Duodenal mucosa (tissue), 2 donors: ENCODE measurements around the gene LLCFC1.
"Not testable (repeated sequence)": the region's sequence is repeated elsewhere in the genome, so short reads cannot be mapped to it uniquely, and the experiment has no call there.

Experiments used
- H3K27ac ChIP-seq: one replicate; pipeline ENCODE4 v1.7.0; 2013; ENCODE audit warnings: low read depth, low read length
- H3K27me3 ChIP-seq, 2 donors: one replicate each; pipeline ENCODE4 v1.7.0; 2013; ENCODE audit warnings: low read length in 2 of 2, control low read depth in 1 of 2; ENCODE audit not compliant: insufficient read depth in 2 of 2, control insufficient read depth in 1 of 2
- H3K36me3 ChIP-seq, 2 donors: one replicate each; pipeline ENCODE4 v1.7.0; 2013; ENCODE audit warnings: low read length in 2 of 2, control low read depth in 1 of 2; ENCODE audit not compliant: insufficient read depth in 2 of 2, control insufficient read depth in 1 of 2
- H3K4me1 ChIP-seq, 2 donors: one replicate each; pipeline ENCODE4 v1.7.0; 2013; ENCODE audit warnings: low read length in 2 of 2, control low read depth in 1 of 2; ENCODE audit not compliant: insufficient read depth in 2 of 2, control insufficient read depth in 1 of 2
- H3K4me3 ChIP-seq, 2 donors: one replicate each; pipeline ENCODE4 v1.7.0; 2013; ENCODE audit warnings: low read length in 2 of 2, low read depth in 1 of 2
- H3K9ac ChIP-seq, 2 donors: one replicate each; pipeline ENCODE4 v1.7.0; 2013; ENCODE audit warnings: low read length in 2 of 2, low read depth in 1 of 2
- H3K9me3 ChIP-seq, 2 donors: one replicate each; pipeline ENCODE4 v1.7.0; 2013; ENCODE audit warnings: low read length in 2 of 2, control low read depth in 1 of 2; ENCODE audit not compliant: control insufficient read depth in 1 of 2

The LLCFC1 gene

DNA sequence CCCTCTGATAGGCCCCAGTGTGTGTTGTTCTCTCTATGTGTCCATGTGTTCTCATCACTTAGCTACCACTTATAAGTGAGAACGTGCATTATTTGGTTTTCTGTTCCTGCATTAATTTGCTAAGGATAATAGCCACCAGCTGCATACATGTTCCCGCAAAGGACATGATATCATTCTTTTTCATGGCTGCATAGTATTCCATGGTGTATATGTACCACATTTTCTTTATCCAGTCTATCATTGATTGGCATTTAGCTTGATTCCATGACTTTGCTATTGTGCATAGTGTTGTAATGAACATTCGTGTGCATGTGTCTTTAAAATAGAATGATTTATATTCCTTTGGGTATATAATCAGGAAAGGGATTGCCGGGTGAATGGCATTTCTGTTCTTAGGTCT, 39.1 kb downstream of the LLCFC1 start:
- H3K27me3 ChIP-seq, H3K9me3 ChIP-seq: not testable (repeated sequence)

DNA sequence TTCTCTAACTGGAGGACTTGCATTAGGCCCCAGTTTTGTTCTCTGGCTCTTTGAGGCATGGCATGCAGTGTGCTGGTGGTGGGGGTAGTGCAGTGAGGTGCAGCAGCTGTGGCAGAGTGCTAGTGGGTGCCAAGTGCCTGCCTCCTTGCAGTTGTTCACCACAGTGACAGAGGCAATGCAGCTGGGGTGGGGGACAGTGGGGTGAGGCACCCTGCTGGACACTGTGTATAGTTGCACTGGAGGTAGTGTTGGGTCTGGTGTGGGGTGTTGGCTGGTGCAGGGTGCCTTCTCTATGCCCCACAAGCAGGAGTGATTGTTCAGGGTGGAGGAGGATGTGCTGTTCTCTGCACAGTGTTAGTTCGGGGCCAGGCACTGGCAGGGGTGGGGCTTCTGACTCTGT, 44.5 kb downstream of the LLCFC1 start:
- Histone ChIP-seq H3K36me3 (no peaks in the 10 kb centered on the region), H3K4me1 (no peaks in the 10 kb centered on the region), H3K9ac (no peak overlapping the region), H3K4me3 (no peak overlapping the region), H3K27me3 (no peaks in the 10 kb centered on the region), H3K27ac (no peak overlapping the region), H3K9me3 (peaks cover 0 to 3% of the 10 kb centered on the region in 2 donors)

More for the DNA sequence above, 39.1 kb downstream of the LLCFC1 start:
- H3K27ac ChIP-seq, H3K4me3 ChIP-seq, H3K36me3 ChIP-seq, H3K4me1 ChIP-seq, H3K9ac ChIP-seq: not testable (repeated sequence)

DNA sequence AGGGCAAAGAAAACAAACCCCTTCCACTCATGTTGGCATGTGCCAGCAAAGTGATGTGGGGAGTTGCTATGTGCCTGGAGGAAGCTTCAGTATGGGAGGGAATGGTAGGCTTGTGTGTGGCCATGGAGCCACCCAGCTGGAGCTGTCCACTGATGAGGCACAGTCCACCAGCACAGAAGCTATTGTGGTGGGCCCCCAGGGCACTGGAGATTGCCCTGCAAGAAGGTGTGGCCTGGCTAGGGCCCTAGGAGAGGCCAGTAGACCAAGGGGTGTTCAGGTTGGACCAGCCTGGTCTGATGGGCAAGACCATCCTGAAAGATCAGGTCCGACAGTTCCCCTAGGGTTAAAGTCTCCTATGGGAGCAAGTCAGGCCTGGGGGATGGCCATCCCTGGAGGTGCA, 45.0 kb downstream of the LLCFC1 start:
- no peaks in the 10 kb centered on the region for H3K27me3 ChIP-seq
- H3K27ac ChIP-seq, result no peak overlapping the region
- no peaks in the 10 kb centered on the region for H3K4me1 ChIP-seq
- no peak overlapping the region for H3K4me3 ChIP-seq
- peaks cover 0 to 3% of the 10 kb centered on the region in 2 donors for H3K9me3 ChIP-seq
- H3K36me3 ChIP-seq, result no peaks in the 10 kb centered on the region
- no peak overlapping the region for H3K9ac ChIP-seq
